ENCODE data around the gene OR6X1.
"Not testable (repeated sequence)": the region's sequence is repeated elsewhere in the genome, so short reads cannot be mapped to it uniquely, and the experiment has no call there.

The OR6X1 gene

GRCh38 chr11:123751781-123752180 is 2.5 kb downstream of the OR6X1 start:
- no peak for DNase-seq

GRCh38 chr11:123748349-123748748 is 6.0 kb downstream of the OR6X1 start:
- not testable (repeated sequence) for DNase-seq

- DNase-seq = no peak
Observed at GRCh38 chr11:123745764-123746451, 8.4 kb downstream of the OR6X1 start.

GRCh38 chr11:123742724-123743120 is 11.6 kb downstream of the OR6X1 start:
- DNase-seq = no peak

- DNase-seq = no peak
Observed at GRCh38 chr11:123742031-123742723, 12.1 kb downstream of the OR6X1 start.

GRCh38 chr11:123741159-123742030 is 12.9 kb downstream of the OR6X1 start, which contains the start of gene ZNF202:
ZNF202 (minus strand) TSS chr11:123741660; CDS start chr11:123730888, 10,772 bp downstream.
- peak; percentile 84 for DNase-seq

GRCh38 chr11:123740787-123741158 is 13.5 kb downstream of the OR6X1 start:
- DNase-seq = no peak

GRCh38 chr11:123738374-123738773 is 15.9 kb downstream of the OR6X1 start:
- DNase-seq = no peak

GRCh38 chr11:123736769-123737168 is 17.5 kb downstream of the OR6X1 start:
- no peak for DNase-seq

- no peak for DNase-seq
Observed at GRCh38 chr11:123729602-123730001, 24.7 kb downstream of the OR6X1 start.

- DNase-seq = no peak
Observed at GRCh38 chr11:123725995-123726655, 28.2 kb downstream of the OR6X1 start.

GRCh38 chr11:123719452-123719851 is 34.9 kb downstream of the OR6X1 start:
- peak; percentile 10 for DNase-seq

- DNase-seq = no peak
Observed at GRCh38 chr11:123718469-123718868, 35.8 kb downstream of the OR6X1 start.

GRCh38 chr11:123718063-123718462 is 36.3 kb downstream of the OR6X1 start:
- no peak for DNase-seq

- not testable (repeated sequence) for DNase-seq
Observed at GRCh38 chr11:123712627-123713026, 41.7 kb downstream of the OR6X1 start.

GRCh38 chr11:123707606-123708205 is 46.6 kb downstream of the OR6X1 start:
- peak; percentile 26 for DNase-seq

- DNase-seq = no peak
Observed at GRCh38 chr11:123707206-123707605, 47.1 kb downstream of the OR6X1 start.

GRCh38 chr11:123704341-123704740 is 50.0 kb downstream of the OR6X1 start:
- DNase-seq = no peak
